Midbrain (tissue), 1 donor: Measurements from ENCODE around the gene HOXA11.

Source experiments
- DNase-seq: peaks from one replicate; lab custom pipeline; 2025; lab: John Stamatoyannopoulos, UW

HOXA11 gene

DNA sequence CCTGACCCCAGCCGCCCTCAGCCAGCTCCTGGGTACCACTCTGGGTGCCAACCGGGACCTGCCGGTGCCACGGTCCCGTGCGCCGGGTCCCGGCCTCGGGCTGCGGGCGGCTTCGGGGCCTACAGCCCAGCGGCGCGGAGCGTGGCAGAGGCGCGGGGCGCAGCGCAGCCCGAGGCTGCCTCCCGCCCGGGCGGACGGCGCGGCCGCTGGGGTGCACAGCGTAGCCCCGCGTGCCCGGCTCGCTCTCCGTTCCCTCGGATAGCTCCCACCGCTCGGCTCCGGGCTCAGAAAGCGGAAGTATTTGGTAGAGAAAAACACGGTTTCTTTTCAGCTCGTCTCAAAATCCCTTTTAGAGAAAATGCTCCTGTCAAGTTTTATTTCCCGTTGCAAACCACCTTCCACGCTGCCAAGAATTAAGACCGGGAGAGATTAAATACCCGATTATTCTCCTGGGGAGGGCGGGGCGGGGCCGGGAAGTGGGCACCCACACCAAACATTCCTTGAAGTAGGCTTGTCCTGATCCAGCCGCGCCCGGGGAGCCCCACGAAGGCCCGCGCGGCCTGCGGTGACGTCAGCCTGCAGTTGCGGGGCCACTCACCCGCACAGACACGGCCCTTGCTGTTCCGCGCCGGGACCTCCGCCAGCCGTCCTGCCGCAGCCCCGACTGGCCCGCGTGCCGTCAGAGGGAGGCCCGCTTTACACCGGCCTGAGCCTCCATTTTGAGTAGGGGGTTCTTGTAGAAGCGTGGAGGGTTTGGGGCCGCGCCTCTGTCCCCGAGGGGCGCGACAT, 7.7 kb upstream of the HOXA11 start:
- DNase-seq: no peak

DNA sequence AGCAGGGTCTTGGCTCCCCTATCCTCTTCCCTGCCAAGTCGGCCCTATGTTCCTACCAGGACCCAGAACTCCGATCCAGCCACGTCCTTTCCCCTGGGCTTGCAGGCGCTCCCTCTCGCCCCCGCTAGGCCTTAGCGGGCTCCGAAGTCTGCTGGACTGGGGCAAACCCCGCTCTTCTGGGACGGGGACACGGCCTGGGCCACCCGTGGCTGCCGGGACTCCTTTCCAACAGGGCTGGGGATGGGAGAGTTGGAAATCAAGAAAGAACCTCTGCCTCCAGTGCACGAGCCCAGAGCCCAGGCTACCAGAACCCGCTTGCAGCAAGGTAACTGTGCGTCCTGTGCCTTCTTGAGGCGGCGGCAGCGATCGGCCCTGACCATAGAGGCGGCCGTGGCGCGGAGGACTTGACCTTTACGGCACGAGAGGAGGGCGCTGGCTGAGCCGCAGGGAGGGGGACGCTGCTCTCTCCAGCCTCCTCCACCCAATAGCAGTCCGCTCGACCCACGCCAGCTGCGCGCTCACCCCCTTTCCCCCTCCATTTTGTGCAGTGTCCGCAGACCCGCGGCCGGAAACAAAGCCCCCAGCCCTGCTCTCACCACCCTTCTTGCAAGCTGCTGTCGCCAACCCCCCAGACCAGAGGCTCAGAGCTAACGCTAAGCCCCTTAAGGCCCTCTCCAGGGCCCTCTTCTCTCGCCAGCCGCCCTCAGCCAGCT, 7.0 kb upstream of the HOXA11 start:
- no peak for DNase-seq

DNA sequence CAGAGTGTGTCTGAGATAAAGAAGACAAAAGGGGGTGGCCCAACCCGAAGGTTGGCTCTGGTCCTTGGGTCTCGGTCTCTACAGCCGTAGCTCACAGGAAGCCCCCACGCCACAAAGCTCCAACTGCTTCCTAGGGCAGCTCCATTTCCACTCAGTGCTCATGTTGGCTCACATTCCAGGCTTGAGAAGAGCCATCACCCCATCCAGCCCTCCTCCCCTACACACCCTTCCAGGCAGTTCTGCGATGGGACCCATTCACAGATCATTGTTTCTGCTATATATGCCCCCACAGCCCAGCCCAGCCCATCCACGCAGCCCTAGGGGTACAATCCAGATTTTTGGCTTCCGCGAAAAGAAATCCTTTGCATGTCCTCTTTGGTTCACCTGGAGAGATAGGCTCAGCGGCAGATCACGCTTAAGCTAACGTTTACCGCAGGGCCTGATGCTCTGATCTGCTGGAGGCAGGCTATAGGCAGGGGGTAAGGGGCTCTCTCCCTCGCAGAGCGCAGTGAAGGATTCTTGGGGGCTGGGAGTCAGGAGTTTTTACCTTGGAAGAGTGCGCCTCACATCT, 6.2 kb upstream of the HOXA11 start:
- DNase-seq: no peak

DNA sequence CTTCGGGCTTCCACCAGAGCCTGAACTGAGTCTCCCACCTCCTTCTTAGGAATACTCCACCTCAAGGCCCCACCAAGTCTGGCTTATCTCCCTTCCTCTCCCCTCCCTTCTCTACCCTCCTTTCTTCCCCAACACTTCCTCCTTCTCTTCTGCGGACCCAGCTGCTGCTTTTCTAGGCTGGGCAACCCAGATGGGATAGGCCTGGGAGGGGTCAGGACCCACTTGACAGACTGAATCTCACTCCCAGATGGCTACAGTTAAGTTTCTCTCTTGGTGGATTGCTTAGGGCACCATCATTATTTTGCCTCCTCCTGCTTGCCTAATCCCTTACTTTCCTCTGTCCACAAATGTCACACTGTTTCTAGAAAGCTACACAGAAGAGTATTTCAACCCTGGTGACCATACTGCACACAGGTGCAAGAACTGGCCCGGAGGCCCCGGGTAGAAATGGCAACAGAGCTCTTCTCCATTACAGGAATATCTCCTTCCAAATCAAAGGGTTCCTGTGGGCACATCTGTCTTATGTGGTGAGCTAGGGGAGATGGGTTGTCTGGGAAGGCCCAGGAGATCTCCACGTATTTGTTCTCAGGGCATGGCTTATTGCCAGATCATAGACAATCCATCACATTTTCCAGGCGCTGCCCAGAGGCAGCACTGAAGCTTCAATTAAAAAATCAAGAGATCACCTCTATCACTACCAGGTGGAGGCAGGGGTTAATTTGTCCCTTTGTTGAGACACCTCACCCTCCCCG, 5.1 kb upstream of the HOXA11 start:
- DNase-seq: no peak

DNA sequence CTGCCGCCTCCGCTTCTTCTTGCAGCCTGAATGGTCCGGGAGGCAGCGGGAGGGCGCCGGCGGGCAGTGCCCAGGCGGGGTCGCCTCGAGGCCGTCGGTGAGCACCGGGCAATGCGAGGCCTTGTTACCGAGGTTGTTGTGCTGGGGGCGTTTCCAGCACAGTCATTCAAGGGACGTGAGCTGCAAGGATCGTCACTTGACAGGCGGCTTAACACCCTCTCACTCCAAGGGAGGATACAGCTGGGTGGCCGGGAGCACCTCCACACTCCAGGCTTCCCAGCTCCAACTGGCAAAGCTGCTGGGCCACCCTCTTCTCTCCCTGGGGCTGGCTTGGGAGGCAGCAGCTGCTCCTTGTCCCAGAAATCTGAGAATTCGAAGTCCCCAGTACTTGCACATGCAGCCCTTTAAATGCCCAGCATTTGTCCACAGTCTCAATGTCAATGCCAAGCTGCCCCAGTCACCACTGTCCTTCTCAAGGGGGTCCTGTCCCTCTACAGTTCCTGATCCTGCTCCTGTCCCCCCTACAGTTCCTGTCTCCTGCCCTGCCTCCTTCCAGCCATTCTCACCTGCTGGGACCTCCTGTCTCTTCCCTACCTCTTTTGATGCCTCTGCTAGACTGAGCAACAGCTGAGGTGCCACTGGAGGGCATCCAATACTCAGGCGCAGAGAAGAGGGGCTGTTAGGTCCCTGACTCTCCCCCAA, 4.4 kb upstream of the HOXA11 start:
- DNase-seq: no peak

DNA sequence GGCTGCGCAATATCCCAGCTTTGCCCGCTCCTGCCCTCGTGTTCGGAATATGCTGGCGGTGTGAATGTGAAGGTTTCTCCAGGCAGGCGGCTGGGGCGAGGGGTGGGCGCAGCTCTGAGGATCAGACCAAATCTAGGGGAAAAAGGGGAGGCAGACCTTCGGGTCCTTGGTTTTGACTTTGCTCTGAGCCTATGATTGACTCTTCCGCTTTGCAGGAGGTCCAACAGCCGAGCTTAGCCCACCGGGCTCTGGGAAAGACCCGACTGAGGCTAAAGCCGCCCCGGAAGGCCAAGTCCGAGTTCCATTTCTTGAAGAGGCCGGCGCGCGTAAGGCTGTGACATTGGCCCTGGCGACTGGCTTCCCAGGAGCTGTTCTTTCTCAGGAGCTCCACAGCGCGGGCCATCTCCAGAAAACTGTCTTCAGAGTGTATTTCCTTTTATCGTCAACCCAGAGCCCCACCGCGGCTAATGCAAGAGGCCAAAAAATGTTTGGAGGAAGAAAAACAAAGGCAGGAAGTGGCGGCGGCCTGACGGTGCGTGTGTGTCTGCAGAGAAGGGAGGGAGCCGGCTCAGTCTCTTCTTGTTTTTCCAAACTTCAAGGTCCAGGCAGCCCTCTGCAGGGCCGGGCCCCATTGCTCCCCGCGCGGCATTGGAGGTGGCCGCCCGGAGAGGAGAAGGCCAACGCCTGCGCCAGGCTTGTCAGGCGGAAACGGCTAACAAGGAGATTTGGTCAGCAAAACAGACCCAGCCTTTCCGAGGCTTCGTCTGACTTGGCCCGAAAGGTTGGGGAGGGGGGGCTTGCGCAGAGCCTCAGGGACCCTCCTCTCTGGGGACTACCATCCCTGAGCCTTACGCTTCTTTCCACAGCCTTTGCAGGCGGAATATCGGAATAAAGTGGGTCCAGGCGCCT, 3.6 kb upstream of the HOXA11 start:
- DNase-seq: no peak

DNA sequence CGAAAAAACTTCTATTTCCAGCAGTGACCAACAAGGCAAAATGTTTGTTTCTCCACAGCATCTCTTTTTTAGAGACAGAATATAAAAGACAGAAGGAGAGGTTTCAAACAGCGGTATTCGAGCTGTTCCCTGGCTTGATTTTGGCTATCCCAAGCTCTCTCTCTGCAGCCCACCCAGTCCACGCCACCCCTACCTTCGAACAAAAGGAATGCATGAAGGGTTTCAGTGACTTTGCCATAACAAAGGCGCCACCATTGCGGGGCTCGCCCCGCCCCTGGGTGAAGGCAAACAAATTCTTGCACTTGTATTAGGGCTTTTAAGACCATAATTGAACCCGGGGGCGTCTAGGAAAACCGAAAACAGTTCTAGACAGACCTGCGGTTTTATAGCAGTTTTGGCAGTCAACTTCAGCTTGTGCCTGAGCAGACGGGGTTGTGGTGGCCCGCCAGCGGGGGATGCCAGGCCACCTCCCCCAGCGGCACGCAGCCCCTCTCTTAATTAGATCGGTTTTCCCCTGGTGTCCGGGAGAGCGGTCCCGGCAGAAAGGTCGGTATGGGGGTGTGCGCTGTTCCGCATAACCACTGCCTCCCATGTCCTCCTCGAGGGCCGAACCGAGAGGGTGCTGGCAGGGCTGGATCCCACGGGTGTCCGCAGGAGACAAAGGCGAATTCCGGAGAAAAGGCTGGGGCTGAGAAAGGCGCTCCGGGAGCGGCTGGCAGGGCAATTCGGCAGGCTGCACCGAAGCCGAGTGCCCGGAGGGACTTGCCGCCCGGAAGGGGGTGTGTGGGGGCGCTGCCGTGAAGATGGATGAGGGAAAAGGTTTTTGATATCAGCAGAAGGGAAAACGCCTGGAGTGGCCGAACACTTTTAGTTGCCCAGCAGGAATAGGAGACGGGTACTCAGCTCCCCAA, 2.7 kb upstream of the HOXA11 start:
- no peak for DNase-seq

DNA sequence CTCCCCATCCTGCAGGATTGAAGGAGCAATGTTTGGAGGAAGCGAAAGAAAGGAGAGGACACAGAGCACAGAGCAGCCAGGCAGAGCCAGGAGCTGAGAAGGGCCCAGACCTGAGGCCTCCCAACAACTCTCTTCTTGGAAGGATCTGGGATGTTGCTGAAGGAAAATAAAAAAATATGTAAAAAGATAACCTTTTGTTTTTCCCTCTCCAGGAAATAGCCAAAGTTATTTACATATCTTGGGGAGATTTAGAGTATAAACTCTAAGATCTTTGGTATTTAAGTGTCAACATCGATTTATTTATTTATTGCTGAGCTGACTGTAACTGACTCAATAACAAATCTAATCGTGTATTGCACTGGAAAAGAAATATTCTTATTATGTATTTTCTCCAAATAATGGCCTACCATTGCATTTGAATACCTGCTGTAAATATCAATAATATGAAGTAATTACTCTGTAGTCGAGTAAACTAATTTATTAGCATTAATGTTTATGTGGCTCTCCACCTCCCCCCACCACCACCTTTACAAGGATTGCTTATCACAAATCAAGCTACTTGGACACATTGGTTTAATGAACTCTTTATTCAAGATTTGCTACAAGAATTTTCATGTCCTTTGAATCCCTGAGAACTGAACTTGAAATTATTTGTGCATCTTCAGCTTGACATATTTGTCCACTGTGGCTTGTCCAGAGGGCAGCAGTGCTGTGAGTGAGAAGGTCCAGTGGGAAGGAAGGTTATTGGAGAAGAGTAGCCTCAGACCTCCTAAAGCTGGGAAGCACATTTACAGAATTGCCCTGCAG, 1.8 kb upstream of the HOXA11 start:
- DNase-seq: no peak

DNA sequence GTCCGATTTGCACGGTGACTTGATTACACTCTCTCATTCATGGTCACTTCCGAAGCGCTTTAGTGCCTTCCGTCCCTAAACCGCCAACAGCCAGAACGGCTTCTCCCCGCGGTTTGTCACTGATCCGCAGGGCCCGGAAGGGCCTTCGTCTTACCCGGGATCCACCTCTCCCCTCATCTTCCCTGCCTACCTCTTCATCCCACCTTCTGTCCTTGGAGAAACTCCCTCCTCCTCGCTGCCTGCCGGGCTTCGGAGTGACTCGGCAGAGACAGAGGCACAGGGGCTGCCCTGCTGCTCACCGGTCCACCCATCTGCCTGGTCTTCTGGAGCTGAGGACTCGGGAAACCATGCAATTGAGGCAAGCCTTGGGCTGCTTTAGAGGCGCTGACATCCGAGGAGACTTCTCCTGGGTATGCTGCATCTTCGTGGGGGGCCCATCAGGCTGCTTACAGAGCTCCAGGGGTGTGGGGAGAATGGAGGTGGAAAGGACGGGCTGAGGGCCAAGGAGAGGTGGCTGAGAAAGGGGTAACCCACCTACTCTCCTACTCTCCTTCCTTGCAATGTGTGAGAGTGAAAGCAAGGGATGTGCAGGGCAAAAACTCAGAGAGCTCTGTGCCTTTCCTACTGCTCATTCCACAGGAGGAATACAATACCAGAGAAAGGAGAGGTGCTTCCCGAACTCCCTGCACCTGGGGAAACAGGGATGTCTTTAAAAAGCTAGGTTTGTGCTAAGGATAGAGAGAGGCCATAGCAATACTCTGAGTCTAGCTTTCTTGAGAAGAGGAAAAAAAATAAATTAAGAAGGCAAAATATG, 1.0 kb upstream of the HOXA11 start:
- no peak for DNase-seq

DNA sequence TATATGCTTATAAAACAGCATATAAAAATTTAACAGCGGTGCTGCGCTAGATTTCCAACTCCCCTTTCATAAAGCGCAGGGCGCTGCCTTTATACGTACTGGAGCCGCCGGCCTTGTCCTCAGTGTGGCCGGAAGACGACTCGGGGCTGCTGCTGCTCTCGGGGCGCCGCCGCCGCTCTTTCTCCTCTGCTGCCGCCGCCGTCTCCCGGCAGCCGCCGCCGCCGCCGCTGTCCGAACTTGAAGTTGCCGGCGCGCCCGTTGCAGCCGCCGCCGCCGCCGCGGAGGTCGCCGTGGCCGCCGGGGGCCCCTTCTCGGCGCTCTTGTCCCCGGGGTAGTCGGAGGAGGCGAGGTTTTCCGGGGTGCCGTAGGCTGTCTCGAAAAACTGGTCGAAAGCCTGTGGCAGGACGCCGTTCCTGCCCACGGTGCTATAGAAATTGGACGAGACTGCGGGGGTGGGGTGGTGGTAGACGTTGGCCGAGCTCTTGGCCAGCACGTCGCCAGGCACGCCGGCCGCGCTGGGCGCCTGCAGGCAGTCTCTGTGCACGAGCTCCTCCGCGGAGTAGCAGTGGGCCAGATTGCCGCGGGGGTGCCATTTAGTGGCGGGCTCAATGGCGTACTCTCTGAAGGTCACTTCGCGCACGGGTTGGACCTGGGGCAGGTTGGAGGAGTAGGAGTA, 557 bp downstream of the HOXA11 start:
- DNase-seq: no peak

DNA sequence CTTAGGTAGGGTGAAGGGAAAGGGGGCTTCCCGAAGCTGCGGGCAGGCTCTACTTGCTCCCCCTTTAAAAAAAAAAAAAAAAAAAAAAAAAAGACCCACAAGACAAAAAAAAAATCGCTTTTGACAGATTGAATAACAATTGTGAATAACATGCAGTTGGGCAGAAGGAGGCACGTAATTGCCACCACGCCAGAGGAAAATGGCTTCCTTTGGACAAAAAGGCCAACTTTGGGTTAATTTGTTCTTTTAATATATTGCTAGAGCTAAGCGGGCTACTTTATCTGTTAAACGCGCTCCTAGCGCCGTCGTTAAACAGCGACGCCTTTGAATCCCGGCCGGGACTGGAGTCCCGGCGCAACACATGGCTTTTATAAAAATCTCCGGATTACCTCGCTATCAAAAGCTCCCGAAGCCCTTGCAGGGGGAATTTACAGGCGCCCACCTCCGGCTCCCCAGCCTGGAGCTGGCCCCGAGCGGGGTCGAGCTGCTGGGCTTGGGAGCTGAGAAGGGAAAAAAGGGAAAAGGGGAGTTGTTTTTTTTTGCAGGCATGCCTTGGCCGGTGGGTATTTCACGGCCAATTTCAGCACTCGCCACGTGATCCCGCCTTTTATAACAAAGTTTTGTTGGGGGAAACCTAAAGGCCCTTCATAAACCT, 1.2 kb downstream of the HOXA11 start:
- DNase-seq: no peak

DNA sequence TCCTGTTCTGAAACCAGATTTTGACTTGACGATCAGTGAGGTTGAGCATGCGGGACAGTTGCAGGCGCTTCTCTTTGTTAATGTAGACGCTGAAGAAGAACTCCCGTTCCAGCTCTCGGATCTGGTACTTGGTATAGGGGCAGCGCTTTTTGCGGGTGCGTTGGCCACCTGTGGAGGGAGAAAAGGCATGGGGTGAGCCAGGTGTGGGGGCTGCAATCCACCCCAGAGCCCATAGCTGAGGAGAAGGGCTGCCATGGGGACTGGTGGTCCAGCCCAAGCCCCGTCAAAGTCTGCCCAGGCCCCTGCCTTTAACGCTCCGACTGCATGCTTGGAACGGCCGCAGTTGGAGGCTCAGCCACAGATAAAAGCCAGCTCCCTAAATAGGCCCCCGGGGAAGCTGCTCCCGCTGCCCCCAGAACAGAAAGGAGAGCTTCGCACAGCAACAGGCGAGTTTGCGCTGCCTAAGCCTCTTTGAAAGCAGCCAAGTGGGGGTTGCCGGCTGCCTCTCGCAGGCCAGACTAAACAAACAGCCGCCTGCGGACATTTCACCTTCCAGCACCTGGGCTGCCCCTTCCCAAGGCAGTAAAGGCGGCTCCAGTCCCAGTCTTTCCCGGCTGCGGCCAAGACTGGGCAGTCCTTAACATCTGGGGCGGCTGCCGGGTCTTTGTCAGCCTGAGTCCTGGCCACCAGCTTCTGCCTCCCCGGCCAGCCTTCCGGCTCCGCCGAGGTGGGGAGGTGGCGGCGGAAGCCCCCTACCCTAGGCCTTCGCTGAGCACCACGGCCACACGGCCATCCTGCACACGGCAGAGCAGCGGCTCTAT, 2.0 kb downstream of the HOXA11 start:
- no peak for DNase-seq

DNA sequence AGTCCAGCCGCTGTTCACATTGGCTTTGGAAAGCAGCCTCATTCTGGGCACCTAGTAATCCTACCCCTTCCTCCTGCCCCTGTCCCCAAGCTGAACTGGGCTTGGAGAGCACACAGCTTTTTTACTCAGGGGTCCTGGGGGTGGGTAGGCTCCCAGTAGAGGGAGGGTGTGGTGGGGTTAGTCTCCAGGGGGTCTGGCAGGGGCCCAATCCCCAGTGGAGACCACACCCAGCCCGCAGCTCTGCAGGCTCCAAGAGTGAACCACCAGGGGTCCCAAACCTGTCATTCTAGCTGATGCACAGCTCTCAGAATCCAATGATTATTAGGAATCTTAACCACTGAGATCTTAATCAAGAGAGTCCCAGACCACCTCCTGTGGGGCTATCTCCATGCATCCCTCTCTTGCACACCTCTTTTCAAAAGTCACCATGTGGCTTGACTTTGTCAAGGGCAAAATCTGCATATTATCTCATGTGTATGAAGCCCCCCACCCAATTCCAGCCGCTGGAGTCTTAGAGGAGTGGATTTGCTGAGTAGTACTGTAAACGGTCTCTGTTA, 2.7 kb downstream of the HOXA11 start:
- no peak for DNase-seq

DNA sequence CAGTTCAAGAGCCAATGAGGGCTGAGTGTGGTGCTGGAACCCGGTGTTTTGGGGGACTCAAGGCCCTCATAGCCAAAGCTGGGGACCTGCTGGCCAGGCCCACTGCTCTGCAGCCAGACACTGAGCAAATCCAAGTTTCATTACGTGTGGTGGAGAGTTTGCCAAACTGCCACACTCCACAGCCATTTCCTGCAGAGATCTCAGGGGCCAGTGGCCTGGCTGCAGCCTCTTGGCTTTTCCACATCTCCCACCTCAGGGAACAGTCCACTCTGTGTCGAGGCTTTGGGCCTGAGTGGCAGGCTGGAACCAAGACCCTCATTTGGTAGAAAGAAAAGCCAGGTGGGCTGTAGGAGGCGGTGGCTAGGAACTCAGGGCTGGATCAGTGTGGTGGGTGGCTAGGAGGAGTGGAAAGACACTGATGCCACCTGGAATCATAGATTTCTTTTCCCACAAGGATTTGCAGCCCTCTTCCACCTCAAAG, 3.2 kb downstream of the HOXA11 start:
- no peak for DNase-seq
